Activated CD4-positive, alpha-beta T cell treated with anti-CD3 and anti-CD28 coated beads for 24 hours (primary cell): ENCODE measurements around the gene CLK1.
A peak's percentile ranks its signal among the peaks of the same experiment; 100 is the strongest.

Experiments used
- DNase-seq, 2 donors: peaks; one replicate each; pipeline ENCODE4 v3.0.0-alpha.2; 2020; ENCODE audit warnings: low read depth in 2 of 2

The CLK1 gene

GRCh38 chr2:200811333-200812121, 52.9 kb downstream of the CLK1 start, which contains the start of gene BZW1:
TSS of gene BZW1 (plus strand) at chr2:200811910. CDS start at chr2:200813218, 1,308 bp downstream.
- peak; percentile 92 to 94 for DNase-seq

DNA sequence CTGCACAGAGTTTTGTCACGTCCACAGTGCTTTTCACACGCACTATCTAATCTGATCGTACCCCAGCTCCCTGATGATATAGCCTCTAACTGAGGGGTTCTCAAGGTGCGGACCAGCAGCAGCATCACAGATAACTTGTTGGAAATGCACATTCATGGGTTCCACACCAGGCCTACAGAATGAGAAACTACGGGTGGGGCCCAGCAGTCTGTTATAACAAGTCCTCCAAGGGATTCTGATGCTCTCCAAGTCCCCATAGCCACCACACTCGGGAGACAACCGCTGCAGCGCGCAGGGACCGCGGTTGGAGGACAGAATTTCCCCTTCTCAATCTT, 53.5 kb downstream of the CLK1 start:
- DNase-seq = no peak

DNA sequence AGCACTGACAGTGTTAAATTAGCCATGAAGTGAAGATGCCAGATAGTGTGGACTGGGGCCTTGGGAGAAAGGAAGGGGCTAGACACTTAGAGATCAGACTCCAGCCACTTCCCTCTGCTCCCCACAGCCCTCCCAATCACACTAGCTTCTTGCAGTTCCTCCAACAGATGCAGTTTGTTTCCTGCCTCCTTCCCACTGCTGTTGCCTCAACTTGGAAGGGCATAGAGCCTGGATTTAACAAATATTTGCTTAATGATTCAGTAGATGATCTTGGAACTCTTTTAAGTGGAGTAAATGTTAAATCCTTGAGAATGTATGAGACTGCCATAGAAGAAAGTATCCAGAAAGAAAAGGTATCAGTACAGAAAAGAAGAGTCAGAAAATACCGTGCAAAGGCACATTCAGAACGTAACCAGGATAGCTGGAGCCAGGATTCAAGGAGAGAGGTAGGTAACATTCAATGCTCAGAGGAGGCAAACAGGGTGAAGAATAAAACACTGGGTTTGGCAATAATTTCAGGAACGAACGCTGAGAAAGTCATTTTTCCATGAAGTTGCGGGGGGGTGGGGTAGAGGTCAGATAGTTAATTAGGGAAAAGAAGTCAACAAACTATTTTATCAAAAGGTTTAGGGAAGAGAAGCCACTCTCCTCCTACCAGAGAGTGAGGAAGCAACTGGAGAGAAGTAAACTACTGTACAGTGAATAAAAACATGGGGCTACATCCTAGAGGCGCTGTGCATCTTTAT, 54.0 kb downstream of the CLK1 start:
- DNase-seq = no peak

DNA sequence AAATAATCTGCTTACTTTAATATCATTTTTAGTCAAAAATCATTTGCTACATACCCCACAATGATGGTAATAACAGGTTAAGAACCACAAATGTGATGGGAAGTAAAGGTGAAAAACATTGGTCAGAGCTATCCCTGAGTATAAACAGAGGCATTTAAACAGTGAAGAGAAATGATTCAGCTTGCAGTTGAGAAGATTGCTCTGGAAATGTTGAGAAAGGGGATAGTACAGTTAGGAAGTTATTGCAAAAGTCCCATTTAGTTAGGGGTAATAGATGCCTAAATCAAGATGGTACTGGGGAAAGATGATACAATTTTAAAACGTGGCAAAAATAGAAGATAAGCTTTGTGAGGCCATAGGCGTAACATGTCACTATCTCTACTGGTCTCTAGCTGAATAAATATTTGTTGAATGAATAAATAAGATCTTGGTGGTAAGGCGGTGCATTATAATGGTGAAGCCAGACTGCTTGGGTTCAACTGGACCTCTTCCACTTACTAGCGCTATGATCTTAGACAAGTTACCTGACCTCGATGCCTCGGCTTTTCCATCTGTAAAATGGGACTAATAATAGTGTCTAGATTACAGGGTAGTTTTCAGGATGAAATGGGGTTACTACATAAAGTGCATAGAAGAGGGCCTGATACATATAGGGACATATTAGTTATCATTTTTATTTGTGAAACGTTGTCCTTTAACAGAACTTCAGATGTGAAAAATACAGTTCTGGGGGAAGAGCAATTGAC, 54.8 kb downstream of the CLK1 start:
- DNase-seq = no peak
